Vagina (tissue), 2 donors: Measurements from ENCODE around the gene UBXN7.

Experiments used
- CTCF ChIP-seq, 3 experiments: fragments of 450-650 bp in 2 of 3; fragments of 200-600 bp in 1 of 3; sonication (generic) in 1 of 3; IDR thresholded peaks; one replicate each; pipeline ENCODE4 v1.5.1; 2017 to 2019; ENCODE audit warnings: antibody characterized with exemption in 3 of 3, mild to moderate bottlenecking in 2 of 3, moderate library complexity in 2 of 3
- POLR2A ChIP-seq, 2 donors: fragments of 450-650 bp; IDR thresholded peaks; one replicate each; pipeline ENCODE4 v1.6.1; 2017; ENCODE audit warnings: antibody characterized with exemption in 2 of 2, mild to moderate bottlenecking in 2 of 2, moderate library complexity in 2 of 2
- POLR2AphosphoS5 ChIP-seq, 2 donors: sonication (generic); formaldehyde crosslinking; IDR thresholded peaks; one replicate each; pipeline ENCODE4 v1.9.0; 2017; ENCODE audit warnings: antibody characterized with exemption in 2 of 2, mild to moderate bottlenecking in 2 of 2, low read depth in 1 of 2; ENCODE audit not compliant: insufficient read depth in 1 of 2

- TF ChIP-seq POLR2AphosphoS5 (IDR thresholded peaks at IDR 0.05; ENCODE audit: insufficient read depth in 1 of 2, low read depth in 1 of 2) = no peak
- TF ChIP-seq CTCF (IDR thresholded peaks at IDR 0.05) = no peak
- no peak for TF ChIP-seq POLR2A (IDR thresholded peaks at IDR 0.05)
These were observed 100.1 kb downstream of the UBXN7 start for GRCh38 chr3:196332168-196332567.
